ENCODE data around the gene ITIH2.

ITIH2 gene

DNA sequence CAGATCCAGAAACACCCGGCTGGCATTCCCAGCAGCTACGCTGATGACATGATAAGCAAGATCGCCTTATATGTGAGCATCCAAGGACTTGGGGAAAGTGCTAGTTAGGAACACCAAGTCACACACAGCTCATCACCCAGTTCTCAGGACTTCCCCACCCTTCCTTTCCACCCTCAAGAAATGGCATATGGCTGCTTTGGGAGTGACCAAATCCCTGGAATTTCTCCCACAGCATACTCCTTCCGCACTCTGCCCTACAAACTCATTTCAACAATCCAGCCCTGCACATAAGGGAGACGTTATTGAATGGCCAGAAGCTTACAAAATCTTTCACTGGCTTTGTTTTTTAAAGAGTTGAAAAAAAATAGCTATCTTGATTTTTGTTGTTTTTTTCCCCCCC lies 40.6 kb upstream of the ITIH2 start:
- no peak for ATAC-seq (ENCODE audit: insufficient read depth, low read depth)
- H3K4me2 ChIP-seq (ENCODE audit: insufficient read depth, low read length): no peak overlapping the region
- TF ChIP-seq, protein P1, sequence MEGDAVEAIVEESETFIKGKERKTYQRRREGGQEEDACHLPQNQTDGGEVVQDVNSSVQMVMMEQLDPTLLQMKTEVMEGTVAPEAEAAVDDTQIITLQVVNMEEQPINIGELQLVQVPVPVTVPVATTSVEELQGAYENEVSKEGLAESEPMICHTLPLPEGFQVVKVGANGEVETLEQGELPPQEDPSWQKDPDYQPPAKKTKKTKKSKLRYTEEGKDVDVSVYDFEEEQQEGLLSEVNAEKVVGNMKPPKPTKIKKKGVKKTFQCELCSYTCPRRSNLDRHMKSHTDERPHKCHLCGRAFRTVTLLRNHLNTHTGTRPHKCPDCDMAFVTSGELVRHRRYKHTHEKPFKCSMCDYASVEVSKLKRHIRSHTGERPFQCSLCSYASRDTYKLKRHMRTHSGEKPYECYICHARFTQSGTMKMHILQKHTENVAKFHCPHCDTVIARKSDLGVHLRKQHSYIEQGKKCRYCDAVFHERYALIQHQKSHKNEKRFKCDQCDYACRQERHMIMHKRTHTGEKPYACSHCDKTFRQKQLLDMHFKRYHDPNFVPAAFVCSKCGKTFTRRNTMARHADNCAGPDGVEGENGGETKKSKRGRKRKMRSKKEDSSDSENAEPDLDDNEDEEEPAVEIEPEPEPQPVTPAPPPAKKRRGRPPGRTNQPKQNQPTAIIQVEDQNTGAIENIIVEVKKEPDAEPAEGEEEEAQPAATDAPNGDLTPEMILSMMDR (IDR thresholded peaks at IDR 0.05; ENCODE audit: borderline replicate concordance, extremely low read depth, low read length, poor library complexity, severe bottlenecking): no peak
- no peak for TF ChIP-seq EZH2 (IDR thresholded peaks at IDR 0.05; ENCODE audit: borderline replicate concordance, low read depth, low read length, severe bottlenecking)

DNA sequence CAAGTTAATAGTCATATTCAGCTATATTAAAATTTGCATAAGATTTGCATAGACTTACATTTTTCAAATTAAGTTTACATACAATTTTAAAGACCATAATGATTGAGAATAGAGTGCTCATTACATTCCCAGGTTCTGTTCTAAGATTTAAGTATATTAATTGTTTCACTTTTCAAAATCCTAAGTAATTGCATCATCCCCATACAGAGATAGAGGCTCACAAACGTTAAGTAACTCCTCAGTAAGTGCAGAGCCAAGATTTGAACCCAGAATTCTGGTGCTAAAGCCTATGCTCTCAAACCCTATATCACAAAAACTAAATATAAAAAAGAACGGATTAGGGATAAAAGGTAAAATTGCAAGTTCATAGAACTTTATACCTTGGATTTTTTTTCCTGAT lies 38.4 kb upstream of the ITIH2 start:
- H3K36me3 ChIP-seq (ENCODE audit: insufficient read depth, low read length): no peaks in the 10 kb centered on the region
- no peak overlapping the region for H3K4me2 ChIP-seq (ENCODE audit: insufficient read depth, low read length)
- H4K20me1 ChIP-seq (ENCODE audit: insufficient read depth, low read length): no peaks in the 10 kb centered on the region
- H3K27me3 ChIP-seq (ENCODE audit: insufficient read depth, low read length, poor library complexity): no peaks in the 10 kb centered on the region
- H3K79me2 ChIP-seq (ENCODE audit: insufficient read depth, low read length): no peaks in the 10 kb centered on the region
- no peaks in the 10 kb centered on the region for H3K4me1 ChIP-seq (ENCODE audit: insufficient read depth, low read length)
- DNase-seq (no peak), ATAC-seq (ENCODE audit: insufficient read depth, low read depth) (no peak)
- H3K4me3 ChIP-seq (ENCODE audit: low read depth in 1 of 2, low read length in 2 of 2): no peak overlapping the region
- no peak for TF ChIP-seq EZH2 (IDR thresholded peaks at IDR 0.05; ENCODE audit: borderline replicate concordance, low read depth, low read length, severe bottlenecking)
- TF ChIP-seq, protein P1 (IDR thresholded peaks at IDR 0.05; ENCODE audit: borderline replicate concordance, extremely low read depth, low read length, poor library complexity, severe bottlenecking): no peak
- H3K27ac ChIP-seq (ENCODE audit: low read length): no peak overlapping the region
- no peak overlapping the region for H3K9ac ChIP-seq (ENCODE audit: low read depth, low read length)
- H2AFZ ChIP-seq (ENCODE audit: low read depth, low read length): no peak overlapping the region
- H3K9me3 ChIP-seq (ENCODE audit: insufficient read depth, low read length, severe bottlenecking): no peaks in the 10 kb centered on the region

More for the DNA sequence above, 40.6 kb upstream of the ITIH2 start:
- no peak overlapping the region for H3K27ac ChIP-seq (ENCODE audit: low read length)
- no peaks in the 10 kb centered on the region for H3K79me2 ChIP-seq (ENCODE audit: insufficient read depth, low read length)
- H3K36me3 ChIP-seq (ENCODE audit: insufficient read depth, low read length): no peaks in the 10 kb centered on the region
- H3K27me3 ChIP-seq (ENCODE audit: insufficient read depth, low read length, poor library complexity): no peaks in the 10 kb centered on the region
- no peak overlapping the region for H3K4me3 ChIP-seq (ENCODE audit: low read depth in 1 of 2, low read length in 2 of 2)
- H3K9ac ChIP-seq (ENCODE audit: low read depth, low read length): no peak overlapping the region
- no peak for DNase-seq
- H2AFZ ChIP-seq (ENCODE audit: low read depth, low read length): no peak overlapping the region
- no peaks in the 10 kb centered on the region for H3K4me1 ChIP-seq (ENCODE audit: insufficient read depth, low read length)
- no peaks in the 10 kb centered on the region for H4K20me1 ChIP-seq (ENCODE audit: insufficient read depth, low read length)
- no peaks in the 10 kb centered on the region for H3K9me3 ChIP-seq (ENCODE audit: insufficient read depth, low read length, severe bottlenecking)

- ATAC-seq (ENCODE audit: insufficient read depth, low read depth): no peak
- H3K79me2 ChIP-seq (ENCODE audit: insufficient read depth, low read length): no peaks in the 10 kb centered on the region
Measured at GRCh38 chr10:7665767-7666166, 37.3 kb upstream of the ITIH2 start.

More at GRCh38 chr10:7665767-7666166, 37.3 kb upstream of the ITIH2 start:
- Histone ChIP-seq H4K20me1 (ENCODE audit: insufficient read depth, low read length) (no peaks in the 10 kb centered on the region), H3K36me3 (ENCODE audit: insufficient read depth, low read length) (no peaks in the 10 kb centered on the region), H3K4me2 (ENCODE audit: insufficient read depth, low read length) (no peak overlapping the region), H3K9ac (ENCODE audit: low read depth, low read length) (no peak overlapping the region), H3K4me1 (ENCODE audit: insufficient read depth, low read length) (no peaks in the 10 kb centered on the region), H3K27me3 (ENCODE audit: insufficient read depth, low read length, poor library complexity) (no peaks in the 10 kb centered on the region), H3K9me3 (ENCODE audit: insufficient read depth, low read length, severe bottlenecking) (no peaks in the 10 kb centered on the region), H2AFZ (ENCODE audit: low read depth, low read length) (no peak overlapping the region), H3K27ac (ENCODE audit: low read length) (no peak overlapping the region), H3K4me3 (ENCODE audit: low read depth in 1 of 2, low read length in 2 of 2) (no peak overlapping the region)
- no peak for DNase-seq
- TF ChIP-seq, protein P1 (IDR thresholded peaks at IDR 0.05; ENCODE audit: borderline replicate concordance, extremely low read depth, low read length, poor library complexity, severe bottlenecking): no peak
- no peak for TF ChIP-seq EZH2 (IDR thresholded peaks at IDR 0.05; ENCODE audit: borderline replicate concordance, low read depth, low read length, severe bottlenecking)
